ENCODE measurements around the gene DYNLL1. TPM values are rescaled to one million over a fixed set of nuclear protein-coding genes. Genes with fewer than 3 reads are reported as not detected.

Gene DYNLL1
- total and polyA plus RNA-seq, 2 of the 13 experiments (the other 11 are each of a cell fraction or from before 2014, with no cell fraction given): 271 to 294 TPM

GRCh38 chr12:120495731-120496412 lies at the start of gene DYNLL1 (continued):
- TF ChIP-seq MLXIP (CRISPR knock-in tag; IDR thresholded peaks at IDR 0.05; ENCODE audit: borderline replicate concordance) (no peak), CAMTA2 (CRISPR knock-in tag; IDR thresholded peaks at IDR 0.05; ENCODE audit: borderline replicate concordance) (no peak), ZNF577 (CRISPR knock-in tag; IDR thresholded peaks at IDR 0.05; ENCODE audit: borderline replicate concordance, low read depth) (no peak), SMYD3 (CRISPR knock-in tag; IDR thresholded peaks at IDR 0.05) (peak; percentile 13; the same call in 1 of the 2 replicates), IKZF4 (CRISPR knock-in tag; IDR thresholded peaks at IDR 0.05; ENCODE audit: borderline replicate concordance, low read depth, not compliant biosample characterization) (no peak), MYNN (CRISPR knock-in tag; IDR thresholded peaks at IDR 0.05; ENCODE audit: low read depth) (no peak), ZNF207 (IDR thresholded peaks at IDR 0.05; ENCODE audit: borderline replicate concordance) (no peak), ZSCAN25 (CRISPR knock-in tag; IDR thresholded peaks at IDR 0.05) (no peak), ZNF713 (CRISPR knock-in tag; IDR thresholded peaks at IDR 0.05) (no peak), ZNF800 (CRISPR knock-in tag; IDR thresholded peaks at IDR 0.05) (no peak), ZNF710 (CRISPR knock-in tag; IDR thresholded peaks at IDR 0.05; ENCODE audit: borderline replicate concordance) (no peak), SRF (IDR thresholded peaks at IDR 0.05; ENCODE audit: low read depth, low read length) (0 out of 2 replicates have a peak, but pooled peaks have one; percentile 63), PPARG (CRISPR knock-in tag; conservative IDR thresholded peaks at IDR 0.05) (no peak), ZNF546 (CRISPR knock-in tag; conservative IDR thresholded peaks at IDR 0.05) (no peak), REL (CRISPR knock-in tag; conservative IDR thresholded peaks at IDR 0.05) (no peak), FOXO1 (CRISPR knock-in tag; IDR thresholded peaks at IDR 0.05) (0 out of 2 replicates have a peak, but pooled peaks have one; percentile 30), XRCC5 (optimal IDR thresholded peaks at IDR 0.05; ENCODE audit: low read length) (peak; percentile 16), NR2C2 (CRISPR knock-in tag; IDR thresholded peaks at IDR 0.05; ENCODE audit: borderline replicate concordance) (no peak; the same call in 1 of the 2 replicates), PAF1 (CRISPR knock-in tag; IDR thresholded peaks at IDR 0.05) (no peak)
- TF ChIP-seq, protein P1, sequence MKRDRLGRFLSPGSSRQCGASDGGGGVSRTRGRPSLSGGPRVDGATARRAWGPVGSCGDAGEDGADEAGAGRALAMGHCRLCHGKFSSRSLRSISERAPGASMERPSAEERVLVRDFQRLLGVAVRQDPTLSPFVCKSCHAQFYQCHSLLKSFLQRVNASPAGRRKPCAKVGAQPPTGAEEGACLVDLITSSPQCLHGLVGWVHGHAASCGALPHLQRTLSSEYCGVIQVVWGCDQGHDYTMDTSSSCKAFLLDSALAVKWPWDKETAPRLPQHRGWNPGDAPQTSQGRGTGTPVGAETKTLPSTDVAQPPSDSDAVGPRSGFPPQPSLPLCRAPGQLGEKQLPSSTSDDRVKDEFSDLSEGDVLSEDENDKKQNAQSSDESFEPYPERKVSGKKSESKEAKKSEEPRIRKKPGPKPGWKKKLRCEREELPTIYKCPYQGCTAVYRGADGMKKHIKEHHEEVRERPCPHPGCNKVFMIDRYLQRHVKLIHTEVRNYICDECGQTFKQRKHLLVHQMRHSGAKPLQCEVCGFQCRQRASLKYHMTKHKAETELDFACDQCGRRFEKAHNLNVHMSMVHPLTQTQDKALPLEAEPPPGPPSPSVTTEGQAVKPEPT (CRISPR knock-in tag; IDR thresholded peaks at IDR 0.05; ENCODE audit: low read depth): 0 out of 2 replicates have a peak, but pooled peaks have one; percentile 30
